ENCODE results near the gene CDH12. TPM values are rescaled to one million over a fixed set of nuclear protein-coding genes. Genes with fewer than 3 reads are reported as not detected.

CDH12 gene
- total and polyA plus RNA-seq, 2 donors (not counting 3 experiments of a cell fraction or from before 2014, with no cell fraction given), result 0.03 TPM; not detected in 1

- ChIA-PET CTCF (no interaction called here), POLR2A (no interaction called here)
- FAIRE-seq (no peak), DNase-seq (ENCODE audit: low read depth, low spot score) (no peak)
- Histone ChIP-seq H3K4me3 (replicated peaks in 1 of 3; ENCODE audit: insufficient read depth in 1 of 3, low read depth in 1 of 3, low read length in 3 of 3) (no peak overlapping the region), H3K9ac (replicated peaks; ENCODE audit: extremely low read depth, insufficient read depth, low read length) (no peak overlapping the region), H2AFZ (ENCODE audit: low read depth, low read length) (no peak overlapping the region), H3K9me1 (replicated peaks; ENCODE audit: control insufficient read depth, extremely low read depth, insufficient read depth, low read length) (no peaks in the 10 kb centered on the region), H3K36me3 (ENCODE audit: control insufficient read depth in 2 of 2, extremely low read depth in 1 of 2, insufficient read depth in 2 of 2, low read length in 2 of 2) (no peaks in the 10 kb centered on the region), H3K4me1 (ENCODE audit: control insufficient read depth, extremely low read depth, insufficient read depth, low read length) (no peaks in the 10 kb centered on the region), H3K27me3 (ENCODE audit: control insufficient read depth in 2 of 2, insufficient read depth in 2 of 2, low read length in 2 of 2) (no peaks in the 10 kb centered on the region), H3K79me2 (ENCODE audit: control insufficient read depth, insufficient read depth, low read length) (no peaks in the 10 kb centered on the region), H3K27ac (ENCODE audit: insufficient read depth, low read depth, low read length) (no peak overlapping the region), H4K20me1 (replicated peaks; ENCODE audit: control insufficient read depth, extremely low read depth, insufficient read depth, low read length) (no peaks in the 10 kb centered on the region), H3K4me2 (ENCODE audit: insufficient read depth, low read length) (no peak overlapping the region), H3K9me3 (replicated peaks; ENCODE audit: control insufficient read depth, insufficient read depth, low read length) (no peaks in the 10 kb centered on the region)
- dilution Hi-C loops (cut with MboI; ENCODE audit: extremely low pct_ligation_motif_present, low sequenced_read_pairs) (no loop called here), intact Hi-C loops (cut with micrococcal nuclease) (no loop called here)
- no peak for TF ChIP-seq MAX (IDR thresholded peaks at IDR 0.05; ENCODE audit: insufficient read depth, insufficient read length)
- TF ChIP-seq JUN (IDR thresholded peaks at IDR 0.05; ENCODE audit: borderline replicate concordance, insufficient read depth, insufficient read length, low read depth), result no peak
- no peak for TF ChIP-seq CTCF (IDR thresholded peaks at IDR 0.05; ENCODE audit: extremely low read depth in 1 of 2, insufficient read depth in 1 of 2, low read depth in 1 of 2, low read length in 2 of 2)
- no peak for TF ChIP-seq POLR2AphosphoS5 (IDR thresholded peaks at IDR 0.05; ENCODE audit: insufficient read depth, low read depth, low read length)
- no peak for TF ChIP-seq GATA2 (IDR thresholded peaks at IDR 0.05; ENCODE audit: insufficient read depth, insufficient read length, low read depth, low read length)
- TF ChIP-seq EZH2 (IDR thresholded peaks at IDR 0.05; ENCODE audit: borderline replicate concordance, low read depth, low read length, severe bottlenecking), result no peak
- TF ChIP-seq MYC (IDR thresholded peaks at IDR 0.05; ENCODE audit: low read depth, low read length), result no peak
- TF ChIP-seq POLR2A (IDR thresholded peaks at IDR 0.05; ENCODE audit: low read depth, low read length), result no peak
- no peak for TF ChIP-seq FOS (IDR thresholded peaks at IDR 0.05; ENCODE audit: borderline replicate concordance, insufficient read depth, low read length)
- BruUV-seq (replicated peaks), result no TSS peak
Observed at GRCh38 chr5:22111320-22111719, 741.8 kb downstream of the CDH12 start.

Data from endothelial cell of umbilical vein (primary cell).